Esophagus mucosa (tissue), 1 donor: ENCODE data around the gene TM4SF20. TPM values are rescaled to one million over a fixed set of nuclear protein-coding genes. Genes with fewer than 3 reads are reported as not detected.
"Not testable (repeated sequence)": the region's sequence is repeated elsewhere in the genome, so short reads cannot be mapped to it uniquely, and the experiment has no call there.

Experiments
- ATAC-seq: fragments of 200-7000 bp; cut with Tn5 transposase; one replicate; pipeline ENCODE4 v1.9.1; 2020
- total RNA-seq: library from RNA; stranded (reverse); gene quantifications from one replicate; pipeline ENCODE4 v1.2.4, GENCODE V29; 2023
- donor health status: DM: yes; HTN: yes; CAD: no.

TM4SF20 gene
- total RNA-seq, 1 donor from 2014 or later = not detected

DNA sequence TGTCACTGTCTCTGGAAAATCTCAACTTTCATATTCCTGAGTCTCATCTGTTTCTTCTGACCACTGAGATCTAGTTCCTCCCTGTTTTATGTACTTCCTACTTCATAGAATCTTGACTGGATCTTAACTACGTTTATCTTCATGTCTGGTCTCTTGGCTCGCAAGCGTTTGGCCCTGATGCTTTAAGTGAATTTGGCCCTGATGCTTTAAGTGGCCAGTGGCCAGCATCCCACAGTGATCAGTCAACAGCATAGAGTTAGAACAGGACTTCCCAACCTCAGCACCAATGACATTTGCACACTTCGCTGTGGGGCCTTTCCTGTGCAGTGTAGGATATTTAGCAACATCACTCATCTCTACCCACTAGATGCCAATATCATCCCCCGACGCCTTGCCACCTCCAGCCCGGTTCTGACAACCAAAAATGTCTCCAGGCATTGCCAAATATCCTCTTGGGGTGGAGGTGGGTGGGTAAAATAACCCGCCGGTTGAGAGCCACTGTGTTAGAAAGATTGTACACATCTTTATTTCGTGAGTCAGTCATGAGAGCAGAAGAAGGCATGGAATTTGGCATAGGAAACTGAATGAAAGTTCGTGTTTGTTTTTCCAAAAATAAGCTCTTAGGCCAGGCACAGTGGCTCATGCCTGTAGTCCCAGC, 12.2 kb downstream of the TM4SF20 start:
- ATAC-seq = no peak

DNA sequence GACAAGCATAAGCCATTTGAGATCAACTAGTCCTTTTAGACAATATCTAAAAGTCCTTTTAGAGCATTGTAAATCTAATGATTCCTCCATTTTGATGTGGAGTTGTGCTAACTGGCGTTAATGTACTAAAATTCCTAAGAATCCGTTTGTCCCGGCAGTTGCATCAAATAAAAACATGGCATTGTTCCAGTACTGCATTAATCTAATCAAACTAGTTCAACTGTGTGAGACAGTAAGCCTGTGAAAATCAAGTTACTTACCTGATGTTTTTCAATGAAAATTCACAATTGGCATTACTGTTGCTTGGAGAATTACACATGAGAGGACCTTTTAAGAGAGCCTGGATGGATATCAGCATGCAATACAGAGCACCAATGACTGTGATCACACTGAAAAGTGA, 13.3 kb downstream of the TM4SF20 start:
- no peak for ATAC-seq

DNA sequence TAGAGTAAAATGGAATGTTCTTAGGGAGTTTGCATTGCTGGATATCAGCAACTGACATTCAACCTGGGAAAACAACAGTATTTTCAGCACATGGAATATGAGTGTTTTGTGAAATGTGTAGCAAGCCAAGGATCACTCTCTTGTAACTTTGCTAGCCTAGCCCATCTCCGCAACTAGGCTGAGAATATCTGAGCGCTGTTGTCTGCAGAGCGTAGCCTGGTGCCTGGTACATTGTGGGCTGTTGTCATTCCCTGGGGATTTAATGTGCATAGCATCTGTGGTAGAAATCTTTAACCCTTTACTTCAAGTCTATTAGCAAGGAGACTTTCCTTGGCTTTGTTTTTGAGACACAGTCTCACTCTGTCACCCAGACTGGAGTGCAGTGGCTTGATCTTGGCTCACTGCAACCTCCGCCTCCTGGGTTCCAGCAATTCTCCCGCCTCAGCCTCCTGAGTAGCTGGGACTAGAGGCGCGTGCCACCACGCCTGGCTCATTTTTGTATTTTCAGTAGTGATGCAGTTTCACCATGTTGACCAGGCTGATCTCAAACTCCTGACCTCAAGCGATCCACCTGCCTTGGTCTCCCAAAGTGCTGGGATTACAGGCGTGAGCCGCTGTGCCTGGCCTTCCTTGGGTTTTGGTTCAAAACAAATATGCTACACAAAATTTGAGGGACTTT, 14.4 kb downstream of the TM4SF20 start:
- not testable (repeated sequence) for ATAC-seq

DNA sequence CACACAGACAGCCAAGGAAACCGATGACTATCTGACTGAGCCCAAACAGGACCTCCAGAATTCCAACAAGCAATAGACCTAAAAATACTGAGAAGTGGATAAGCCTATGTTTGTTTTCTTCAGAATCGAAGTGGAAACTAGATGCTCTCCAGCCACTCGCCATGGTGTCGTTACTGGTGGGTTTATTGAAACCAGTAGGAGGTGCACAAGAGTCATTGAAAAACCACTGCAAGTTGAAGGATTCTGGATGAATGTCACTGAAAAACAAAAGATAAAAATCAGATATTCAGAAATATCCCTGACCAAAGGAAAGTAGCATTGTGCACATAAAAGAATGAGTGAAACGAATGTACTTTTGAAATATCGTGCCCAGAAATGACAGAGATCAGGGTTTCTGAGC, 15.3 kb downstream of the TM4SF20 start:
- no peak for ATAC-seq

DNA sequence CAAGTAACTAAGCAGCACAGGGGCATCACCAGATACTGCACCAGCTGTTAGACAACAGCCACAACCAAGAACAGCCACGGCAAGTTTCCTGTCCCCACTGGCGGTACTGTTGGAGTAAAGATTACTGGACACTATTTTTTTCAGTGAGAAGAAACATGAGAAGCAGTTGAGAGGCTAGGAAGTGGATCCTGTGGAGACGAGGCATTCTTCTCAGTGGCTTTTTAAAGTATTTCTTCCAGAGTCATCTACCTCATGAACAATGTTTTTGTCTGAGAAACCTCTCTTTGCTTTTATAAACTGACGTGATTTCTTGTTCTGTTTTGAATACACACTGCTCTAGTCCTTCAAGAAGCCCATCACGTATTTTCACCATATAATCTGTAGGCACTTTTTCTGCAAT, 18.8 kb downstream of the TM4SF20 start:
- no peak for ATAC-seq

DNA sequence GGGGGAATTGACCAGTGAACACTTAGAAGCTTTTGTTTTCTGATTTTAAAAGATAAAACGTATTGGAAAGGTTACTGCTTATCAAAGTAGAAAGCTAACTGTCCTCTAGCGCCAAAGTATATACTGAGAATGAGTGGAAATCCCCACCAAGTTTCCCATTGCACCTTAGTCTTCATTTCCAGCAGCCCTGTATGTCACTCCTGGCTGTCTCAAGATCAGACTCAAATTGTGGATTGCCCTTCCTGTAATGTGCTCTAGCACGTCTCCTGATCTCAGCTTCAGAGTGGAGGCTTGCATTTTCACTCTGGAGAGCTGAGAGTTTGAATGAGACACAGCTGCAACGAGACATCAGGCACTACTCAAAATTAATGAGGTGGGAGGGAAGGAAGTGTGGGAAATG, 27.5 kb downstream of the TM4SF20 start:
- ATAC-seq = no peak

DNA sequence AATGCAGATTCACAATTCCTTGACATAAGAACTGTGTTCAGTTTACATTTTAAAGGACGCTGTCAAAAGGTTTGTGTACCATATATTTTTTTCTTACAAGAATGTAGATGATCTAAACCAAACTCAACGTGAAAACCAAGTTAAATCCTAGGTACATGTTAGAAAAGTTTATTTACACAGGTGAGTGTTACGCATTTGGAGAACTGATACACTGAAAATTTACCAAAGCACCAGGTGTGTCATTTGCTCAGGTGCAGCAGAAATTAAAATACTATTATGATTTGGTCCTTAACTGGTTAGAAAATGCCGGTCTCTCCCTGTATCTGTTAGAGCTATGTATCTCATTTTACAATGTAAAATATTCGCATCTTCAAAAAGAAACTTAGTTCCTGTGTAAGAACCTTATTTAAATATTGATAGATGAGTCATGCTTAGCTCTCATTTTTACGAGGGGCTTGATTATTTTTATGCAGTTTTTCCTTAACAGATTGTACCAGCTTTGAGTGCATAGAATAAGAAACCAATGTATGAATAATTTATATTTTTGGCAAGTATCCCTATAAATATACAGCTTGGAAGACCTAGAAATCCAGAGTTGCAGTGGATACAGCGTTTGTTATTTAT, 29.0 kb downstream of the TM4SF20 start:
- ATAC-seq = no peak

DNA sequence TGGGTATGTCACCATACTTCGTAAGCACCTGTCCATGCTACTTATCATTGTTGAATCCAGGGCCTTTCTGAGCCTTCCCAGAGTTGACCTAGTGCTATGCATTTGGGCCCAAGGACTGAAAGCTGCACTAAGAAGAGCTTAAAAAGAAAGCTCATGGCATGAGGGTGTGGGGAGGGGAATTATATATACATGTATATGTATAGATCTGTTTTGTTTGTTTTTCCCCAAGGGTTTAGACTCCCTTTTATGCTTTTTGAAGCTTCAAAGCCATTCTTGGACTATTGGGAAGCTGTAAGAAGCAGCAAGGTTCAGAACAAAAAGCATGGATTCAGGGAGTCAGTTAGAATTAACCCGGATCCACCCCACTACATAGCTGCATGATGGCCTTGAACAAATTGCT, 30.8 kb downstream of the TM4SF20 start:
- no peak for ATAC-seq

DNA sequence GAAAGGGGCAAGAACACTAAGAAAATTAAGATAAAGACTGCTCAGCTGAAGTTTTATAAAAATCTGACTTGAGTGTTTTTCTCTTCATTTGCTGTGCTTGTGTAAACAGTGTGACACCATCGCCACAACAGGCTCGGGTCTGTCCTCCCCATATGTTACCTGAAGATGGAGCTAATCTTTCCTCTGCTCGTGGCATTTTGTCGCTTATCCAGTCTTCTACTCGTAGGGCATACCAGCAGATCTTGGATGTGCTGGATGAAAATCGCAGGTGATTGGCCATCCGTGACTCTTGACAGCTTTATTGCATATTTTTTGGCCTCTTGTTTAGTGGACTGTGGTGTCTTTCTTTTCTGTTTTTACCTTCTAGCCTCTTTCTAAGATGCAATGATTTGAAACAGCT, 32.0 kb downstream of the TM4SF20 start:
- no peak for ATAC-seq

DNA sequence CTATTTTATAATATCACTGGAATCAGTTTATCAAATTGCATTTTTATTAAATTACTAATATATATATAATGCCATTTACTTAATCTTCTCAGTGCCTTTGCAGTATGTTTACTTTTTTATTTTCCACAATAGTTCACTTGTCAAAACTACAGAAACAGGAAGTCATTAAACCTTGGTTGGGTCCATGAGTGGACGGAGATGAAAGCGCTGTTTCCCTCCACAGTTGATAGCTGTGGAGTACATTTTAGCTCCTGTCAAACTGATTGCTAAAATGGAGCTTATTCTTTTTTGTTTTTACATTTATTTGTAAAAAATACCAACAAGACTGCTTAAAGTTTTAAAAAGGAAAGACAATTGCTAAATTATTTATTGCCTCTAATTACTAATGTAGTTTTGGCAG, 34.9 kb downstream of the TM4SF20 start:
- no peak for ATAC-seq

DNA sequence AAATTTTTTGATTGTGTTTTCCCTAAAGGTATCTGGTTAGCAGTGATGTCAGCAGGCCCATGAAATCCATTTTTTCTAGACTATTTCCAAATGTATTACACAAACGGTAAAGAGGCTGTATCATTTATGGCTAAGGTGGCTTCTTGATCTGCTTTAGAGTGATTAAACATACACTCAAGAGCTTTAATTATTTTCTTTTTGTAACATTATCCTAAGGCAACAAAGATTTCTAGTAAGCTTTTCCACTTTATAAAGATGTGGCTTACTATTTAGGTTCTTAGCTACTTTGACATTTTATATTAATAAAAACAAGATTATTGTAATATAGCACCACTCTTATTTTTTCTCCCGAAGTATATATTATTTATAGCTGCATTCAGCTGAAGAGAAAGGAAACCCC, 37.6 kb downstream of the TM4SF20 start:
- ATAC-seq = no peak

DNA sequence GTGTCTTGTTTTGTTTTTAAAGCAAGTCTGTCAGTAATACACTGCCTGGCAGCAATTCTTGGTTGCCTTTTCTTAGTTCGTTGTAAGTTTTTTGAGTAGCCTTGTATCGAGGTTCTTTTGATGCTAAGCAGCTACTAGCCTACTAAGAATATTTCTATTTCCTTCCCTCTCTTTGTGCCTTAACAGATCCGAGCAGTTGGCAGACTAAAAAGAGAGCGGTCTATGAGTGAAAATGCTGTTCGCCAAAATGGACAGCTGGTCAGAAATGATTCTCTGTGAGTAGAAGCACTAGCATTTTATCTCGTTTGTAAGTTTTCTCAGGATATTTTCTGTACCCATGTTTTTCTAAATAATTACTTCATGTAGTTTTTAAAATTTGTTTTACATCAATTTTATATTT, 39.0 kb downstream of the TM4SF20 start:
- ATAC-seq = no peak

DNA sequence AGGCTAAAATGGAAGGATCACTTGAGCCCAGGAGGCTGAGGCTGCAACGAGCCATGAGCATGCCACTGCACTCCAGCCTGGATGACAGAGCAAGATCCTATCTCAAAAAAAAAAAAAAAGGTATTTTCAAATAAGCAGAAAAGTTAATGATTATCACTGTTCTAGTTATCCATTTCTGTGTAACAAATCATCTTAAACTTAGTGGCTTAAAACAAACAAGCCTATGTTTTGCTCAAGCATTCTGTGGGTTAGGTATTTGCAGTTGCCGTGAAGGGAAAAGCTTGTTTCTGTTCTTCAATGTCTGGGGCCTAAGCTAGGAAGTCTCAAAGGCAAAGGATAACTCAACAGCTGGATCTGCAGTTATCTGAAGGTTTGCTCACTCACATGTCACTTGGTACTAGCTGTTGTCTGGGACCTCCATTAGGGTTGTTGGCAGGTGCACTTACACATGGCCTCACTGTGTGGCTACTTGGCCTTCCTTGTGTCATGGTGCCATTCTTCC, 40.0 kb downstream of the TM4SF20 start:
- no peak for ATAC-seq

DNA sequence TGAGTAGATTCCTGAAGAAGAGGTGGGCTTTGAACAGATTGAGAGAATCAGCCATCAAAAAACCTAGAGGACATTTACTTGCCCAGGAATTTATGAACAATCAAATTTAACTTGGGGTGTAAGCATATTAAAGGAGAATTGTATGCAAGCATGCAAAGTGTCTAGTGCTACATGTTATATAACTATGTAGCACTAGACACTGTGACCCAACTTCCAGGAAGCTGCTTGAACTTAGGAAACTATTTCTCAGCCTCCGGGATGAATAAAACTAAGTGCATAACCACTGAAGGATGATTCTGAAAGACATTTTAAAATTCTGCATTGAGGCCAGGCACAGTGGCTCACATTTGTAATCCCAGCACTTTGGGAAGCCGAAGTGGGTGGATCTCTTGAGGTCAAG, 41.7 kb downstream of the TM4SF20 start:
- no peak for ATAC-seq

DNA sequence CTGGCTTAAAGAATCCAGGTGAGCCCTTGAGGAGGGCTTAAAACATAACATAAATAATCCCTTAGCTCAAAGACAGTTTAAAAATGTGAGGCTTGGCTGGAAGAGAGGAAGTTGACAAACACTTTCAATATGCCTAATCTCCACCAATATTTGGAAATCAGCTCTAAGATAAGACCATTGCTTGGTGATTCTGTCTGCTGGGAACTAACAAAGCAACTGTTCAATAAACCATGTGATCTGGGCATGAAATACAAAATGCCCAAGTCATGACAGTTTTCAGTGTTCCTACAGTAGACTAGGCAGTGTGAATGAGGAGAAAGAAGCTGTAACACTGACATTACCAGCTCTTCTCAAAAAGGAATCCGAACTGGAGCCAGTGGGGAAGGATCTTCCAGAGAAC, 43.4 kb downstream of the TM4SF20 start:
- no peak for ATAC-seq

DNA sequence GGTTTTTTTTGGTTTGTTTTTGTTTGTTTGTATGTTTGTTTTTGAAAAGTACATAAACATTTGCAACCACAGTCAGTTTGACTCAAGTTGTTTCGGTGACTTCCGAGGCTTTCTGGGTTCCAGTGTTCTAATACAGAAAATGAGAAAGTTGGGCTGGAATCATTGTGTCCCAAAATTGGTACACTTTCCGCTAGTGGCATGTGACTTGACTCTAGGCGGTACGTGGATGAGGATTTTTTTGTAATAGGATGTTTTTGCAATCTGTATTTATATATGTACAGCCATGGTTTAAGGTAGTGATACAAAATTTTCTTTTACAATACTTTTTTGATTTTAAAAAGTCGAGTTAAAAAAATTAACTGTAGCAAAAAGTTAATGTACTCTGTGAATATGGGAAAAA, 52.3 kb downstream of the TM4SF20 start:
- ATAC-seq = no peak

DNA sequence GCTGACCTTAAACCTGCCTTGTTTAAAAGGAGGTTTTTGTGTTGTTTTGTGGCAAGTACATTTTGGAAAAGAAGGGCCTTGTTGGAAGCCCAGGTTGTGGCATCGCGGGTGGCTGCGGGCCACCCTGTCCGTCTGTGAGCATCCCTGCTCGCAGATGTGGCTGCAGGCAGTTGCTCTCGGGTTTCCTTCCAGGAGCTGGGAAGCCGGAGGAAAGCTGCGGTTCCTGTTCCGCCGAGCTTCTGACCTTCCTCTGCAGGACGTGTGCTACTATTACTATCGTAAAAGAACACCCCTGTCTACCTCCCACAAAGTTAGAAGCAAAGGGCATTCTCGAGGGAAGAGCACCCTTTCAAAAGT, 53.3 kb downstream of the TM4SF20 start:
- ATAC-seq = peak; percentile 24

DNA sequence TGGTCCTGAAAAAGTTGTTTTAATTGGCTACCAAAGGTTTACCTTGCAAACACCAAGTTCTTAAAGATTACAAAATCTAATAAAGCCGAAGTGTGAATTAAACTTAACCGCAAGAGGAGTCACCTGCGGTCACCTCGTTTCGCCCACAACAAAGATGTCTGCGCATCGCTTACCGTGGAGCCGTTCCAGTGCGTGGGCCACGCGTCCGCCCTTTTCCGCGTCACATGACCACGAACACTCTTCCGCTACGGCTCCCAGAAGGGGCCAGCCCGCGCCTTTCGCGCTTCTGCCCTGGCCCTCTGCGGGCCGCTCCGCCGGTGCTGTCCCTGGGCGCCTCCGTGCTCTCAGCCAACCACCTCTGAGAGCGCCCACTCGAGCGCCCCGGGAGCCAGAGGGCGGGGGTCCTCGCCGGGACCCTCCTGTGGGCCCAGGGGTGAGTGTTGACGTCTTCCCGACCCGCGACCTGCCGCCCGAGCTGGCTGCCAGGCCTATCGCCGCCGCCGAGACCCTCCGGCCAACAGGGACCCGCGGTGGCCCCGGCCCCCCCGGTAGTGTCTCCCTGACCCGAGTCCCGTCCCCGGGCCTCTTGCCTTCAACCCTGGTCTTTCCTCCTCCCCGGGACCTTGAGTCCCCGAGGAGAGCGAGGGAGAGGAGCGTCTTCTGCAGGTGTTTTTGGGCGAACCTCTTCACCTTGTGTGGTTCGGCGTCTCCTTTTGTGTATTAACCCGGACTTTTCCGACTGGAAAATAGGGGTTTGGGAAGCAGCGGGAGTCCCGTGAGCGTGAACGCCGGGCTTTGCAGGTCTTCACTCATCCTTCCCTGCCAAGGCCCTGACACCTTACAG, 53.9 kb downstream of the TM4SF20 start, which contains the start of gene MFF:
Gene MFF, plus strand, starts transcription at position 257 of the 844 bp plus-strand sequence. CDS start 5,415 bp downstream, outside the sequence.
- ATAC-seq = peak; percentile 100

DNA sequence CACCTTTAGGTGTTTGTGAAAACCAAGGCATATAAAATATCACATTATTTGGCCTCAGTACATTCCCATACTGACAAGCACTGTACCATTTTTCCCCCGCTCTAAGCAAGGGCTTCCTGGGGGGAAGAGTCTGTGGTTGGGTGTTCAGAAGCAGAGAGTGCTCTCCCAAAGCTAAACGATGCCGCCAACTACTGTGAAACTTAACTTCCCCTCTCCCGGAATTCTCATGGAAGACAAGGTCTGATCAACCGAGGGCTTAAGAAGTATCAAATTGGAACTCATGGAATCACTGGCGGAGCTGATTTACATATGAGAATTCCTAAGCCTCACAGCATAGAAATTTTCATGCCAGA, 54.5 kb downstream of the TM4SF20 start:
- ATAC-seq = peak; percentile 29

DNA sequence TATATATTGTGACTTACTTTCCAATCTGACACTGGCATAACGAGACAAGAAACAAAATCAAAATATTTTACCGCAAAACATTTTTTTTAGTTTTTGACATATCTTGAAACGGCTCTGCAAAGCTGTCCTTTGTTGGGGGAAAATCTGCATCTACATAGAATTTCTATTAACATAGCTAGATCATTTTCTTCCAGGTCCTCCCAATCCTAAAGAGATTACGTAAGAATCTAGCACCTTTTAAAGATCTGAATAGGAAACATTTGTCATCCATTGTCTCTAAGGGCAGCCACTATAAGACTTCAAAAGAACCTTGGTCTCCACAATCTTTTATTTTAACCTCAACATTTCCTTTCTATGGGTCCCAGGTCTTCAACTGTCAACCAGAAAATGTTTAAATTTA, 55.3 kb downstream of the TM4SF20 start:
- ATAC-seq = no peak

DNA sequence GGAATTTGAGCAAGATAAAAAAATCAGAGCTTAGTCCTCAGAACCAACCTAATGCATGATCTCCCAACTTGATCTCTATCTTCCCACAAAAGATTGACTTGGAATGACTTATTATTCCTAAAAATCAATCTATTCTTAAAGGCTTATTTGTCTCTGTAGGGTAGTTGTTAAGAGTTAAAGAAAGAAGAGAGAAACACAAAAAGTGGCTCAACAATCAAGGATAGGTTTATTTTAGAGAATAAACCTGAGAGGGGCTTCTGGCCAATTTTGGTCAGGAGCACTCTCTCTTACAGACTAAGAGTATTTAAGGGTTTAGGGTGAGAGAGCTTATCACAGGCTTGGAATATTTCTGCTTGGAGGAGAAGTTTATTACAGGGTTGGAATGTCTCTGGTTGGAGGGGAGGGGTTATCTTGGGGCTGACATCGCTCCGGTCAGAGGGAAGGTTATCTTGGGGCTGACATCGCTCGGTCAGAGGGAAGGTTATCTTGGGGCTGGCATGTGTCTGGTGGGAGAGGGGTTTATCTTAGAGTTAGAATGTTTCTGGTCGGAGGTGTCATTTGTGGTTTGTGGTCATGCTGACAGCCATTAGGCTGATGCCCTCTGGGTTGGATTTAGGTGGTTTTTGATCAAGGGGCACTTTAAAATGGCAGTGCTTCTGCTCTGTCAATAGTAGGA, 56.4 kb downstream of the TM4SF20 start:
- ATAC-seq = no peak

DNA sequence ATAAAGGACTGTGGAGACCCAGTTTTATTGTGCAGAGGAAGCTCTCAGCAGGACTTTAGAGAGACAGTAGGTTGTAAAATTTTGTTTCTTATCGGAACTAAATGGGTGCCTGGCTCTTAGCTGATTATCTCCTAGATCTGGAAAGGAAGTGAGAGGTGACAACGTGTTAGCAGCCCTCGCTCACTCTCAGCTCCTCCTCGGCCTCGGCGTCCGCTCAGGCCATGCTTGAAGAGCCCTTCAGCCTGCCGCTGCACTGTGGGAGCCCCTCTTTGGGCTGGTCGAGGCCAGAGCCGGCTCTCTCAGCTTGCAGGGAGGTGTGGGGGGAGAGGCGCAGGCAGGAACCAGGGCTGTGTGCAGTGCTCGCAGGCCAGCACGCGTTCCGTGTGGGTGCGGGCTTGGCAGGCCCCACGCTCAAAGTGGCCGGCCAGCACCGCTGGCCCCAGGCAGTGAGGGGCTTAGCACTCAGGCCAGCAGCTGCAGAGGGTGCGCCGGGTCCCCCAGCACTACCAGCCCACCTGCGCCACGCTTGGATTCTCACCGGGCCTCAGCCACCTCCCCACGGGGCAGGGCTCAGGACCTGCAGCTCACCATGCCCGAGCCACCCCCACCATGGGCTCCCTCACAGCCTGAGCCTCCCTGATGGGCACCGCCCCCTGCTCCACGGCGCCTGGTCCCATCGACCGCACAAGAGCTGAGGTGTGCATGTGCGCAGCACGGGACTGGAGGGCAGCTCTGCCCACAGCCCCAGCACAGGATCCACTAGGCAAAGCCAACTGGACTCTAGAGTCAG, 58.6 kb downstream of the TM4SF20 start:
- no peak for ATAC-seq
